ENCODE data around the gene PTPN14.

The PTPN14 gene

GRCh38 chr1:214330715-214331114 is 220.7 kb downstream of the PTPN14 start:
- DNase-seq (ENCODE audit: low spot score): no peak

DNA sequence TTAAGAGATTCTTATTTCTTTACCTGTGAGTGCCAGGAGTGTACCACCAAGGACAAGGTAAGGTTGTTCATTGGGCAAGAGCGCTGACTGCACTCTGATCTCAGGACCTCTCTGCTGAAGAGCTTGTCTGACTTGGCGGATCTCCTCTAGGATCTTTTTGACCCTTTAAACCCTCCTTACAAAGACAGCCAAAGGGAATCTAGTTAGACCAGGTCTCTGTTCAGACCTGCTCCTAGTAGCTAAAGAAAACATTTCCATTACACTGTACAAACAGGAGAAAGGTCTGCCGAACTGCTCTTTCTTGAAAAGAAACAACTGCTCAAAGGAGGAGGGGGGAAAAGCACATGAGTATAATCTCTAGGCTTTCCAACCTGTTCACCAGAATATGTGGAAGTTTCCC is 221.2 kb downstream of the PTPN14 start:
- DNase-seq (ENCODE audit: low spot score): no peak

- DNase-seq (ENCODE audit: low spot score): no peak
These were observed 221.8 kb downstream of the PTPN14 start for GRCh38 chr1:214329470-214330220.

DNA sequence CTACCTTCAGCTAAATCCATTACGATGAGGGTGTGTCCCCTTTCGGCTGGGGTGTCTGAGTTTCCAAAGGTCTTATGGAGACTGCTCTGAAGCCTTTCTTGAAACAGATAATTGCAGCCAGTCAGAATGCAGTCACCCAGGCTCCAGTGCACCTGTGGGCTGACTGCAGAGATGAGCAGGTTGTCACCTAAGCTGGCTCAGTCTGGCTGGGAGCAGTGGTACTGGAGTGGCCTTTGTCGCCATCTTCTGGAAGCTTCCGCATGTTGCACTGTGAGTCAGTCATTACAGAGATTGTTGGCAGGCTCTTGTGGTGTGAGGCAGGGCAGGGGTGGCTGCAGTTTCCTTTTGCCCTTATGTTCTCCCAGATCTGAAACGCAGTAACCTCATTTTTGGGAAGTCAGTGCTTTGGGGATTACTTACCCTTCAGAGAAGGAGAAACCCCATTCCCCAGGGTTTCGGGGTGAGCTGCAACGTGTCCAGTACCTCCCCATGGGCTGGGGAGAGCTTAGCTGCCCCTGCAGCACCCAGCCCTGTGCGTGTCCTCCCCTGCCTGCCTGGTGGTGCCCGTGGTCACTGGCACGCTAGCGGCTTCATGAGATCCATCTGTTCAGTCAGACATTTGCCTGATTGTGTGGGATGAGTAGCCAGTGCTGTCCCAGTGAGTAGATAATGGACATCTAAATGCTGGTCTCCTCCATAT is 222.5 kb downstream of the PTPN14 start:
- peak; percentile 92 for DNase-seq (ENCODE audit: low spot score)

GRCh38 chr1:214327514-214327913 is 223.9 kb downstream of the PTPN14 start:
- DNase-seq (ENCODE audit: low spot score): no peak

DNA sequence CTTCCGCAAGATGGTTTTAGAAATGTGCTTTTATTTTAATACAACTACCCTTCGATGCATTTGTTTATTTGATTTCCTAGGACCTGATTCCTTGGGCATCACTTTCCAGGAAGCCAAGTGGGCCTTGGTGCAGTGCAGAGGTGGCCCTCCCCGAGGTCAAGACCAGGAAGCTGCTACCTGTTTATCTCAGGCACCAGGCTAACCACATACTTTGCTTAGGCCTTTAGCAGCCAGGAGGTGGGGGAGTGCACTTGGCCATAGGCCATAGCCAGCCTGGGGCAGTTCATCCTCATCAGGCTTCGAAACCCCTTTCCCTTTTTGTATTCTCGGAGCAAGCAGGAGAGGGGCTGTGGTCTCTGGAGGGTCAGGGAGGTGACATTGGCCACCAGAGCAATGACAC is 225.0 kb downstream of the PTPN14 start:
- no peak for DNase-seq (ENCODE audit: low spot score)

DNA sequence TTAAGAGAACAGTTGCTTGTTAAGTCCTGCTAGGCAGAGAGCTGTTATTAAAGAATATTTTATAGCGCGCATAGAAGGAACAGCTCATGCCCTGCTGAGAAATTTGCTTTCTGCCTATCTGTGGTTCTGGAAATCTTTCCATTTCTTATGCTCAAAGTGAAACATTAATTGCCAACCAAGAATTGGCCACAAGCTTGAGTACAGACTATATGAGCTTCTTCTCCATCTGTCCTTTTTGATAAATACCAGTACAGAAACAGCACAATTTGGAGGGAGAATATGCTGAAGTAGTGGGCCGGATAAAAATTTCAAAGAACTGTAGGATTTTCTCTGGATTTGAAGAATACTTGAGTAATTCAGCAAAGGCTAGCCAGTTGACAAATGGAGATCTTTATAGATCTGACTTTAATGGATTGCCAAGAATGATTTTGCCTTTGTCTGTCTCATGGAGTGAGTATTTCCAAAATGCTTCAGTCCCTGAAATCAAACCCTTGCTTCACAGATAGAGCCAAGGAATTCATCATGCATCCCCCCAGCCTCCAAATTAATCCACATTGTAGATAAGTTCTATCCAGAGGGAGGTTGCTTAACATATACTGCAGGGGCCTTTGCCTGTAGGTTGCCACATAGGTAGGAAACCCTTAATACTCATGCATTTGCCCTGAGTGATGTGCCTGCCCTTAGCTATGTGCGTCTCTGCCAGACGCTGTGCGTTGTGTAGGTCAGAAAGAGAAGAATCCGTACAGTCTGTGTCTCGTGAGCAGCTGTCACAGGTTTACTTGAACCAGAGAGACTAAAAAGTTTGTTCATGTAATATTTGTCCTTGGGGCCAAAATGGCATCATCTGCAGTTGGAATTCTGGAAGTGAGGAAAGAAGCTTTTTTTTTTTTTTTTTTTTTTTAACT is 226.3 kb downstream of the PTPN14 start:
- no peak for DNase-seq (ENCODE audit: low spot score)

DNA sequence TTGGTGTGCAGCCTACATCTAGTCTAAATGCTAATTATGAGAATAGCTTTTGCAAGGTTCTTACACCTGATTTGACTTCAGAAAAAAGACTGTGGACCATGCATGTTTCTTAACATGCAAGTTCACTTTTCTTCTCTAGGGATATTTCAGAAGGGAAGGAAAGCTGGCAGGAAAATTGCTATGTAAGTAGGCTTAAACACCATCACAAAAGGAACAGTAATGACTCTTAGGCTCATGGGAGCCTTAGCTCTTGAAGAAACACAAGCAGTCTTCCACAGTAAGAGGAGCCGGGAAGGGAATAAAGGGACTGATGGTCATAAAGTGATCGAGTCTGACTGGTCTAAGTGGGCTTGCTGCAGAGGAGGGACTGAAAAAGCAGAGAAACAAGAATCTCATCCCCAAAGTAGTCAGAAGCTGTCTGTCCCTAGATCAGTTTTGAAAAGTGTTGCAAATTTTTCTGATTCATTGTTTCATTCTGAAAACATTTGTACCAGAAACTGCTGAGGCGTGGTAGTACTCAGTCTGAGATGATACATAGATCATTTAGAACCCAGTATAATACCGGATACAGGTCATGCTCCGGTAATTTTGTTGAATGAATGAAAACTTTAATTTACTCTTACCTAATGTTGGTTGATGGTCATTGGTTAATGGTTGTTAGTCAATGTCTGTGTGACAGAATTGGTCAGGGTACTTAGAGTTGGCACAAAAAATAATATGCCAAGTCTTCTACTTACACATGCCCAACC is 229.5 kb downstream of the PTPN14 start:
- no peak for DNase-seq (ENCODE audit: low spot score)

DNA sequence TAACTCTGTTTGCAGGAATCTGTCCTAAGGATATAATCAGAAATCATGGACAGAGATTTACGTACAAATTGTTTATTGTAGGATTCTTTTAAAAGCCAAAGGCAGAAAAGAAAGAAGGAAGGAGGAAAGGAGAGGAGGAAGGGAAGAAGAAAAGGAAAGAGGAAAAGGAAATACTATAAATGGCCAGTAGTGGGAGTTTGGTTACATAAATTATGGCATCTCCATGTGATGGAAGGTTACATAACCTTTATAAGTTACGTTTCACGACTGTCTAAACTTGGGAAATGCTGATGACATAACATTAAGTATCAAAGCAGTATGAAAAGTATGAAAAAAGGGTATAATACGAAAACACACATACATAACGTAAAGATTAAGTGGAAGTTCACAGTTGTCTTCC is 231.5 kb downstream of the PTPN14 start:
- no peak for DNase-seq (ENCODE audit: low spot score)

GRCh38 chr1:214318956-214319736 is 232.3 kb downstream of the PTPN14 start:
- DNase-seq (ENCODE audit: low spot score): no peak

- no peak for DNase-seq (ENCODE audit: low spot score)
These were observed 233.0 kb downstream of the PTPN14 start for GRCh38 chr1:214318356-214318755.

GRCh38 chr1:214317734-214318133 is 233.7 kb downstream of the PTPN14 start:
- DNase-seq (ENCODE audit: low spot score): no peak

- DNase-seq (ENCODE audit: low spot score): no peak
These were observed 234.1 kb downstream of the PTPN14 start for GRCh38 chr1:214317300-214317699.

DNA sequence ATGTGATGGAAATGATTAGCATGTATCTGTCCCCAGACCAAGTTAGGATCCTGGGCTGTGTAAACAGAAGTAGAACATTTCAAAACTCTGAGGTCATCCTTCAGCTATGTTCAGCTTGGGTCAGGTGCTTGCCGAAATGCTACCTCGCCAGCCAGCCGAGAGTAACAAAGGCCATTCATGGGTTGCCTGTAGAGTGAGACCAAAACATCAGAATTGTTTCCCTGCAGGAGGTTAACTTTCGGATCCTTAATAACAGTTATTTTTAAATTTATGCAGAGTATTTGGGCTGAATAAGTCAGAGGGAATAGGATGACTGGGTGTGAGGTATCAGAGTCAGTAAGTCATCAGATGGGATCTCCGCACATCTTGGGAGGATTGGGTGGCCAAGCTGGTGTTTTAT is 234.8 kb downstream of the PTPN14 start:
- peak; percentile 32 for DNase-seq (ENCODE audit: low spot score)

- DNase-seq (ENCODE audit: low spot score): no peak
These were observed 237.1 kb downstream of the PTPN14 start for GRCh38 chr1:214314178-214314843.

GRCh38 chr1:214312530-214313051 is 238.8 kb downstream of the PTPN14 start:
- DNase-seq (ENCODE audit: low spot score): no peak

- no peak for DNase-seq (ENCODE audit: low spot score)
These were observed 240.4 kb downstream of the PTPN14 start for GRCh38 chr1:214310777-214311690.

GRCh38 chr1:214310010-214310409 is 241.4 kb downstream of the PTPN14 start:
- DNase-seq (ENCODE audit: low spot score): no peak

DNA sequence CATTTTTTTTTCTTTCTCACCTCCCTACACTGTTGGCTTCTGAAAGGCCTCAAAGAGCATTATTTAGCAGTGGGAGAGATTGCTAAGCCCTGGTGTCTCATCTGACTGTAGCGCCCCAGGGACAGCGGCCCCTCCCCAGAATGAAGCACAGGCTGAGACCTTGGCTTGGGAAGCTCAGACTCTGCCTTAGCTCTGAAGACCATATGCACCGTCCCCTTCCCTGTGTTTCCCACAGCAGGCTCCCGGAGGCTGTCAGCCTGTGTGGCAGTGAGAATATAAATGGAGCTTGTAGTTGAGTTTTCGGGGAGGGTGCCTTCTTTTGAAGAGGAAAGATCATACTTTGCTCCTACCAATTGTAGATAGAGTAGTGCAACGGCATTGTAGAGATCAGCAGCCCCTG is 245.1 kb downstream of the PTPN14 start:
- DNase-seq (ENCODE audit: low spot score): no peak
